Epithelial cell of esophagus (primary cell): ENCODE measurements around the gene SPATA12.

ENCODE experiments used
- DNase-seq: peaks from one replicate; pipeline ENCODE4 v3.0.0; 2010; ENCODE audit warnings: low read depth
- H3K4me3 ChIP-seq: 2 replicates; pipeline ENCODE4 v1.5.1; 2011; ENCODE audit warnings: mild to moderate bottlenecking, low read length, control low read depth
- CTCF ChIP-seq: IDR thresholded peaks from 2 replicates; pipeline ENCODE4 v1.5.1; 2011; ENCODE audit warnings: low read depth, mild to moderate bottlenecking, low read length, control low read depth, inconsistent platforms; ENCODE audit not compliant: insufficient read depth; ENCODE audit errors: missing control alignments

The SPATA12 gene

GRCh38 chr3:57087361-57088092 is 27.1 kb downstream of the SPATA12 start:
- DNase-seq = no peak
- no peak for TF ChIP-seq CTCF
- H3K4me3 ChIP-seq = no peak overlapping the region

DNA sequence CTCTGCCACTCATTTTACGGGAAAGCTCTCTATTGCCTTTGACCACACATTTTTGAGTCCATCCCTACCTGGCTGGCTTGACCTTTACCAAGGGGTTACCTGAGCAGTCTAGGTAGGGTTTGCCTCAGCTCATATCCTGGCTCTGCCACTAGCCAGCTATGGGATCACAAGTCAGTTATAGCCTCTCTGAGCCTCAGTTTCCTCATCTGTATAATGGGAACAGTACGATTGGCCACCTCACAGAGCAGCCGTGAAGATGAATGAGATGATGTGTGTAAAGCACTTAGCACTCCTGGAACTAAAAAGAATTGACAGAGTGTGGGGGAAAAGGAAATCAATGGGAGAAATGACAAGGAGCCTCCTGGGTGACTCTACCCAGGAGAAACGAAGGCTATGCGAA is 28.0 kb downstream of the SPATA12 start:
- TF ChIP-seq CTCF = no peak
- H3K4me3 ChIP-seq = no peak overlapping the region
- no peak for DNase-seq

GRCh38 chr3:57089043-57089442 is 28.6 kb downstream of the SPATA12 start:
- DNase-seq = no peak
- no peak for TF ChIP-seq CTCF
- H3K4me3 ChIP-seq = no peak overlapping the region

DNA sequence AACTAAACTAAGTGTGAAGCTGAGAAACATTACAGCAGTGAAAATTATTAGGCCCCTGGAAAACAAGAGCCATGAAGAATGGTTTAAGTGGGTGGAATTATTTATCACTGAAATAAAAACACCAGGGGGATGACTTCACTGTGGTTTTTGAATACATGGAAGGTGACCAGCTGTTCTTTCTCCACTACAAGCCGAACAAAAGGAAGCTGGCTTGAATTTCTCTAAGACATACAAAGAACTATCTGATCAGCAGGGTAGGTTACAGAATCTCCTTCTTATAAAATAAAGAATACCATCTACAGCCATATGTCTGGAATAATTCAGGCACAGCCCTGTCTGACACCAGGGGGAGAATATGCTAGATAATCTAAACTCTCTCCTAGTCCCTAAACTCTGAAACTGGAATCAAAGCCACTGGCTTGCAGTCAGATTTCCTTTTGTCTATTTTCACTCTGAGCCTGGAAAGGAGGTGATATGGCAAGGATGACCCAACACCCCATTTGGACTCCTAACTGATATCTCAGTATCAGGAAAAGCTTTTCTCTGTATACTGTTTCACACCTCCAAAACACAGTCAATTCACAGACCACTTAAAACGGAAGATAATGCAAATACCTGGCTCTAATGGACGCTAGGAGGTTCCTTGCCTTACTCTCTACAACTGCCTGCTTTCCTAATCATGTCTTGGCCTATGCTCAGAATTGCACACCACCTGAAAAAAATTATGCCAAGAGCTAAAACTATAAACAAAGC is 31.2 kb downstream of the SPATA12 start:
- no peak for TF ChIP-seq CTCF
- no peak for DNase-seq
- H3K4me3 ChIP-seq = no peak overlapping the region

- no peak overlapping the region for H3K4me3 ChIP-seq
- TF ChIP-seq CTCF = no peak
- DNase-seq = no peak
Observed at GRCh38 chr3:57093489-57093888, 33.0 kb downstream of the SPATA12 start.

DNA sequence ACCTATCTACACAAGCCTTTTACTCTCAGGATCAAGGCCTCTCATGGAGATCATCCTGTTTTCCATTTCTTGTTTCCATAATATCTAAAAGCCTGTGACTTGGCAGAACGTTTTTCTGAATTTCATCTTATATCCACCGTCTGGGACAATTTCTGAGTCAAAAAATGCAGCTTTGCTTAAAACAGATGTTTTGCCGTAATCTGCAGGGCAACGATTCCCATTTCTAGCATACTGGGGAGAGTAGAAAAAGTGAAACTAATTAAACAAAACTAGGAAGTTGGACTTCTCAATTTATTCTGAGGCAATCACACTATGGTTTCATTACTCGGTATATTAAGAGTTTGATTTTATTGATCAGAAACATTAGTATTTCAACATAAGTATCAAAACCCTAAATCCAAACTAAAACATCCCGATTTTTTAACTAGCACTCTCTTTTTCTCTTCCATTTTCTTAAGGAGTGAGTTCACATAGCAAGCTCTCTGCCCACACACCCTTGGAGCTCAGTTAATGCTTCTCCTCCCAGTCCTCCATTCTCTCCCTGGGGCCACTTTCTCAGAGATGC is 33.6 kb downstream of the SPATA12 start:
- no peak overlapping the region for H3K4me3 ChIP-seq
- TF ChIP-seq CTCF = no peak
- no peak for DNase-seq
